Stimulated activated CD4-positive, alpha-beta T cell treated with anti-CD3 and anti-CD28 coated beads, Interleukin-2, amount 100 ng/mL, for 24 hours (primary cell): Measurements from ENCODE around the gene CMKLR1.

Source experiments
- DNase-seq, 2 donors: peaks; one replicate each; pipeline ENCODE4 v3.0.0-alpha.2; 2020

Gene CMKLR1

GRCh38 chr12:108257610-108258106 is 81.5 kb downstream of the CMKLR1 start:
- no peak for DNase-seq

DNA sequence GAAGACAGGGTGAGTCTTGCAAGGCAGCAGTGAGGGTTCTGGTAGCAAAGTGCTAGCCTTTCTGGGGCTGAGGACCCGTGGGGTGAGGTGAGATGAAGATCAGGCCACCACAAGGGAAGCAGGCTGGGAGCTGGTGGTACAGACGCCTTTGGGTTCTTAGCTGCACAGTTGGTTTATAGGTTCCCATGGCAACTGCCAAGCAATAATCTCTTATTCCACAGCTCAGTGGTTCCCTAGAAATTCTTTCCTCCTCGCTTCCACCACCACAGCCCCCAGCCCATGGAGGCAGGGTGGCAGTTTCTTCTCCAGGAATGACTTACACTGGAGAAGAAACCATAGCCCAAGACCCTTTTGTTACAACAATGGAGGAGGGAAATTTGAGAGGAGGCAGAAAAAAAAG is 82.1 kb downstream of the CMKLR1 start:
- DNase-seq = no peak

DNA sequence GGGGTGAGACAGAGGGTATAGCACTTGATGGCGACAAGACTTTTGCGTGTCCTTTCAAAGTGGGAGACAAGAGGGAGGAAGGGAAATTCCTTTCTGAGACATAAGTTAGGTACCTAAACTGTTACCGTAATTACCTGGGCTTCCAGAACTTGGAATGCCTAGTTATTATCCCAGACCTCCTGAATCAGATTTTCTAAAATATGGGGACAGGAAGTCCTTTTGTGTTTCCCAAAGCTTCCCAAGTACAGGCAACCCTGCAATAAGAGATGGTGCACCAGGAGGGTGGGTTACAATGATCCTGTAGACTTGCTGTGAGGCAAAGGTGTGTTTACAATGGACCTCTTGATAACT is 83.9 kb downstream of the CMKLR1 start:
- no peak for DNase-seq

GRCh38 chr12:108254517-108255251 is 84.4 kb downstream of the CMKLR1 start:
- no peak for DNase-seq

DNA sequence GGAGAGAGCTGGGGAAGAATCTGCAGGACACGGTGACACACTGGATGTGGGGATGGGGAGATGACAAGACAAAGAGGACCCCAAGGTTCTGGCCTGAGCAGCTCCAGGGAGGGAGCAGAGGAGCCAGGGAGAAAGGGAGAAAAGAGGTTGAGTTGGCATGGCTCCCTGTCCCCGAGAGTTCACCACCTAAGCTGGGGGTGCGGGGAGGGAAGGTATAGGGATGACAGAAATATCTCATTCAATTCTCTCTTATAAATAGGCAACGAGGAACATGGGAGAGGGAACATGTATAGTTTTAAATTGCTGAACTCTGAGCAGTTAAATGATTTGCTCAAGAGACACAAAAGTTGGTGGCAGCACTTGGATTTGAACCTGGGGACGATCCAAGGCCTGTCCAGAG is 85.1 kb downstream of the CMKLR1 start:
- no peak for DNase-seq

- no peak for DNase-seq
Measured at GRCh38 chr12:108253540-108253939, 85.6 kb downstream of the CMKLR1 start.

DNA sequence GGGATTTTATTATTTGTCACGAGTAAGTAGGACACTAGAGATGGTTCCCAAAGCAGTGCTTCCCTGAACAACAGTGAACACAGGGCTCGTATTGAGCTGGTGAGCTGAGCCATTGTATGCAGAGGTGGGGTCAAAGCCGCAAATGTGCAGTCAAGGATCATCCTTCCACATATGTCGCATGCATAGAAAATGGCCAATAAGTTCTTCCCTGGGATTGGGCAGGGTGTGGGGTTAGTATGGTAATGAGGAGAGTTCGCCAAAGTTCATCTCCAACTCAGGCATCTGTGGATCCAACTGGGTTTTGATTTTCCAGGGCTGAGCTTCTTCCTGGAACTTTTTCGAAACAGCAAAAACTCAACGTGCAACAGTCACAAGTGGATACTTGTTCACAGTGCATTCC is 86.6 kb downstream of the CMKLR1 start:
- DNase-seq = no peak

DNA sequence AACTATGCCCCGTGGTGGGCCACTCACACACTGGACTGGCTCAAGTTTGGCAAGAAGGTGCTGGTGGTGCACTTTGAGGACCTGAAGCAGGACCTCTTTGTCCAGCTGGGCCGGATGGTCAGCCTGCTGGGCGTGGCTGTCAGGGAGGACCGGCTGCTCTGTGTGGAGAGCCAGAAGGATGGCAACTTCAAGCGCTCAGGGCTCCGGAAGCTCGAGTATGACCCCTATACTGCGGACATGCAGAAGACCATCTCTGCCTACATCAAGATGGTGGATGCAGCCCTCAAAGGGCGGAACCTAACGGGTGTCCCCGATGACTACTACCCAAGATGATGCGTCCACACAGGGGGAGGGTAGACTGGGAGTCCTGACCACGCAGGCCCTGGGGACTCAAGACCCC is 91.1 kb downstream of the CMKLR1 start:
- DNase-seq = no peak

GRCh38 chr12:108247130-108247529 is 92.0 kb downstream of the CMKLR1 start:
- no peak for DNase-seq

GRCh38 chr12:108241986-108242703 is 97.0 kb downstream of the CMKLR1 start:
- no peak for DNase-seq

- DNase-seq = no peak
Measured at GRCh38 chr12:108240928-108241327, 98.2 kb downstream of the CMKLR1 start.

DNA sequence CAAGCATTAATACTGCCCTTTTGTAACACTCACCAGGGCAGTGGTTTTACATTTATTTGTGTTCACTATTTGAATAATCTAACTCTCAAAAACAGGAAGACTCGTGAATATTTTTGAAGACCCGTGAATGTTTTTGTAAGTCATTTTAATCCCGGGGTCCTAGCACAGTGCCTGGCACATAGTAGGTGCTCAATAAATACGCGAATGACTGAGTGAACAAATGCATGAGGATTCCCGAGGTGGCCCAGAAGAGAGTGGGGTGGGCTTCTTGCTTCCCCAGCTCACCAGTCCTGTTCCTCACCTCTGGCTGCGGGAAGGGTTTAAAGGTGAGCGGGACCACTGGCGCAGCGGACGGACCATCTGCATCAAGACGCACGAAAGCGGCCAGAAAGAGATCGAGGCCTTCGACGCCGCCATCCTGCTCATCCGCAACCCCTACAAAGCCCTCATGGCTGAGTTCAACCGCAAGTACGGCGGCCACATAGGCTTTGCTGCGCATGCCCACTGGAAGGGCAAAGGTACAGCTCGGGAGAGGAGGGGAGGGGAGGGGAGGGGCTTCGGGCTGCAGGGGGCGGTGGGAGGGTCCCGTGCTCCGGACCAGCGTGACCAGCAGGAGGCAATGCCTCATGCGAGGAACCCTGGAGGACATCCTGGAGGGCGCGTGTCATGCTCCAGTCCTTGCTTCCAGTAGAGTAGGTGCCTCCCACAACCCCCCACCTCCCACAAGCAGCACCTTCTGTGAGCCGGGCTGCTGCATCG is 98.9 kb downstream of the CMKLR1 start:
- DNase-seq = no peak

DNA sequence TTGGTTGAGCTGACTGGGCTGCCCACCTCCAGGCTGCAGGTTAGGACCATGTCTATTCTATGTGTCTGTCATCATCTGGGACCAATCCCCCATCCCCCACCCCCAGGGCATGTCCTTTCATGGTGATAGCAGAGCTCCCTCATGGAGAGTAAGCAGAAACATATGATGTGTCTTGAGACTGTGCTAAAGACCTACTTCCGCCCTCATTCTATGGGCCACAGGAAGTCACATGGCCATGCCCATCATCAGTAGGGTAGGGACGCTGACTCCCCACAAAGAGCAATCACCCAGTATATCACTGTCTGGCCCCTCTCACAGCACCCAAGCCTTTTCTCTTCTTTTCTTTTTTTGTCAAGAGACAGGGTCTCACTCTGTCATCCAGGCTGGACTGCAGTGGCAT is 99.7 kb downstream of the CMKLR1 start:
- no peak for DNase-seq

DNA sequence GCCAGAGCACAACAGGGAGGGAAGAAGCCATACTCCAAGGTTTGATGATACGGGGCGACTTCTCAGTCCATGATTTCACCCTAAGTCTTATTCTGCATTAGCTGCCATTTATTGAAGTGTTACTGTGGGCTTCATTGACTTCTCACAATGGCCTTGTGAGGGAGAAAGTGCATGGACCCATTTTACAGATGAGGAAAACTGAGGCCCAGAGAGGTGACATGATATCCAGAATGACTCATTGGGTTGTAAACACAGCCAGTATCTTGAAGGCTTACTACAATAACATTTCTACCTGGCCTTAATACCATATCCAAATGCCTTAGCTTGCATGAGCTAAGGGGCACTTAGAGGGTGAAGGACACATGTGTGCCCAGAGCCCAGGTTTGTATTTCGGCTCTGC is 100.6 kb downstream of the CMKLR1 start:
- DNase-seq = no peak
